NCI-H446 treated with DMSO at 0.1 percent for 48 hours (cell line): ENCODE data around the gene GP9.
"Not testable (repeated sequence)": the region's sequence is repeated elsewhere in the genome, so short reads cannot be mapped to it uniquely, and the experiment has no call there.

ENCODE experiments used
- DNase-seq: peaks from one replicate; lab custom pipeline; 2025; lab: John Stamatoyannopoulos, UW

Gene GP9

GRCh38 chr3:129111076-129111780, 50.6 kb downstream of the GP9 start:
- not testable (repeated sequence) for DNase-seq
